Measurements from ENCODE around the gene HECW1.

- no peak for TF ChIP-seq CTCF (IDR thresholded peaks at IDR 0.05; ENCODE audit: low read depth, low read length, missing input control)
- TF ChIP-seq, protein P1, sequence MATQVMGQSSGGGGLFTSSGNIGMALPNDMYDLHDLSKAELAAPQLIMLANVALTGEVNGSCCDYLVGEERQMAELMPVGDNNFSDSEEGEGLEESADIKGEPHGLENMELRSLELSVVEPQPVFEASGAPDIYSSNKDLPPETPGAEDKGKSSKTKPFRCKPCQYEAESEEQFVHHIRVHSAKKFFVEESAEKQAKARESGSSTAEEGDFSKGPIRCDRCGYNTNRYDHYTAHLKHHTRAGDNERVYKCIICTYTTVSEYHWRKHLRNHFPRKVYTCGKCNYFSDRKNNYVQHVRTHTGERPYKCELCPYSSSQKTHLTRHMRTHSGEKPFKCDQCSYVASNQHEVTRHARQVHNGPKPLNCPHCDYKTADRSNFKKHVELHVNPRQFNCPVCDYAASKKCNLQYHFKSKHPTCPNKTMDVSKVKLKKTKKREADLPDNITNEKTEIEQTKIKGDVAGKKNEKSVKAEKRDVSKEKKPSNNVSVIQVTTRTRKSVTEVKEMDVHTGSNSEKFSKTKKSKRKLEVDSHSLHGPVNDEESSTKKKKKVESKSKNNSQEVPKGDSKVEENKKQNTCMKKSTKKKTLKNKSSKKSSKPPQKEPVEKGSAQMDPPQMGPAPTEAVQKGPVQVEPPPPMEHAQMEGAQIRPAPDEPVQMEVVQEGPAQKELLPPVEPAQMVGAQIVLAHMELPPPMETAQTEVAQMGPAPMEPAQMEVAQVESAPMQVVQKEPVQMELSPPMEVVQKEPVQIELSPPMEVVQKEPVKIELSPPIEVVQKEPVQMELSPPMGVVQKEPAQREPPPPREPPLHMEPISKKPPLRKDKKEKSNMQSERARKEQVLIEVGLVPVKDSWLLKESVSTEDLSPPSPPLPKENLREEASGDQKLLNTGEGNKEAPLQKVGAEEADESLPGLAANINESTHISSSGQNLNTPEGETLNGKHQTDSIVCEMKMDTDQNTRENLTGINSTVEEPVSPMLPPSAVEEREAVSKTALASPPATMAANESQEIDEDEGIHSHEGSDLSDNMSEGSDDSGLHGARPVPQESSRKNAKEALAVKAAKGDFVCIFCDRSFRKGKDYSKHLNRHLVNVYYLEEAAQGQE (IDR thresholded peaks at IDR 0.05) = no peak
- TF ChIP-seq, protein P2, sequence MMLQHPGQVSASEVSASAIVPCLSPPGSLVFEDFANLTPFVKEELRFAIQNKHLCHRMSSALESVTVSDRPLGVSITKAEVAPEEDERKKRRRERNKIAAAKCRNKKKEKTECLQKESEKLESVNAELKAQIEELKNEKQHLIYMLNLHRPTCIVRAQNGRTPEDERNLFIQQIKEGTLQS (IDR thresholded peaks at IDR 0.05) = no peak
- TF ChIP-seq TAF1 (conservative IDR thresholded peaks at IDR 0.05) = no peak
These were observed 321.2 kb downstream of the HECW1 start for GRCh38 chr7:43433639-43434038.
